Measurements from ENCODE around the gene BDH1. TPM values are rescaled to one million over a fixed set of nuclear protein-coding genes. Genes with fewer than 3 reads are reported as not detected.
A peak's percentile ranks its signal among the peaks of the same experiment; 100 is the strongest.
"Not testable (repeated sequence)": the region's sequence is repeated elsewhere in the genome, so short reads cannot be mapped to it uniquely, and the experiment has no call there.

The BDH1 gene
- polyA plus RNA-seq, 1 of the 3 experiments (the other 2 are of a cell fraction): 19.8 TPM

GRCh38 chr3:197518881-197519421 lies 36.8 kb downstream of the BDH1 start:
- 94% methylated on average over 6 of the region's 6 CpGs for WGBS (ENCODE audit: low lambda C conversion rate)
- ChIA-PET CTCF (interaction anchor here (0.6 to 1.3 kb wide), 2 partner anchors 9 to 22 kb away, joined by 4 to 12 read pairs; no protein-coding TSS in a partner anchor), POLR2A (no interaction called here)
- no peak for DNase-seq
- Histone ChIP-seq H4K20me1 (ENCODE audit: insufficient read depth) (no peaks in the 10 kb centered on the region), H3K4me3 (ENCODE audit: low read depth in 2 of 2, low read length in 1 of 2) (no peak overlapping the region), H2AFZ (ENCODE audit: low read depth) (no peak overlapping the region), H3K27me3 (ENCODE audit: insufficient read depth) (no peaks in the 10 kb centered on the region), H3F3A (replicated peaks; ENCODE audit: insufficient read depth) (peaks cover 4% of the 10 kb centered on the region), H3K9me3 (no peaks in the 10 kb centered on the region), H3K9me2 (no peaks in the 10 kb centered on the region), H3K4me1 (ENCODE audit: control insufficient read depth in 1 of 2, insufficient read depth in 2 of 2, low read depth in 1 of 2, low read length in 1 of 2) (peaks cover 13 to 42% of the 10 kb centered on the region in 2 experiments; a peak in 3 of 4 replicates), H3K36me3 (replicated peaks in 1 of 2; ENCODE audit: control insufficient read depth in 1 of 2, insufficient read depth in 2 of 2, low read length in 1 of 2) (no peaks in the 10 kb centered on the region), H3K4me2 (no peak overlapping the region), H3K79me2 (ENCODE audit: insufficient read depth) (no peaks in the 10 kb centered on the region), H3K27ac (ENCODE audit: low read depth in 2 of 2, low read length in 1 of 2) (peak overlapping the region in 1 of 2 experiments; percentile 1; a peak in 1 of 4 replicates), H3K9ac (no peak overlapping the region)
- TF ChIP-seq GABPA (IDR thresholded peaks at IDR 0.05; ENCODE audit: low read depth): no peak
- TF ChIP-seq MEF2A (IDR thresholded peaks at IDR 0.05; ENCODE audit: borderline replicate concordance, low read depth): no peak
- no peak for TF ChIP-seq NFIC (IDR thresholded peaks at IDR 0.05; ENCODE audit: borderline replicate concordance)
- TF ChIP-seq RAD21 (IDR thresholded peaks at IDR 0.05; ENCODE audit: low read length): no peak
- TF ChIP-seq IRF3 (IDR thresholded peaks at IDR 0.05; ENCODE audit: low read depth, low read length): no peak

- CTCF ChIA-PET; H3K9ac ChIP-seq; H4K20me1 ChIP-seq (ENCODE audit: insufficient read depth); H3K79me2 ChIP-seq (ENCODE audit: insufficient read depth); H3K27ac ChIP-seq (ENCODE audit: low read depth in 2 of 2, low read length in 1 of 2); DNase-seq; H3K27me3 ChIP-seq (ENCODE audit: insufficient read depth); H2AFZ ChIP-seq (ENCODE audit: low read depth); H3K4me2 ChIP-seq; H3K36me3 ChIP-seq (replicated peaks in 1 of 2; ENCODE audit: control insufficient read depth in 1 of 2, insufficient read depth in 2 of 2, low read length in 1 of 2); POLR2A ChIA-PET; H3K9me2 ChIP-seq; H3K9me3 ChIP-seq; H3K4me3 ChIP-seq (ENCODE audit: low read depth in 2 of 2, low read length in 1 of 2); H3F3A ChIP-seq (replicated peaks; ENCODE audit: insufficient read depth): not testable (repeated sequence)
- WGBS (ENCODE audit: low lambda C conversion rate): 82% methylated on average over 10 of the region's 10 CpGs
- peaks cover 13 to 37% of the 10 kb centered on the region in 2 experiments; a peak in 3 of 4 replicates for H3K4me1 ChIP-seq (ENCODE audit: control insufficient read depth in 1 of 2, insufficient read depth in 2 of 2, low read depth in 1 of 2, low read length in 1 of 2)
Observed at GRCh38 chr3:197517922-197518683, 37.7 kb downstream of the BDH1 start.

GRCh38 chr3:197516890-197517606 lies 38.7 kb downstream of the BDH1 start:
- peak overlapping the region; percentile 54 for H3K4me2 ChIP-seq
- POLR2A ChIA-PET; H3F3A ChIP-seq (replicated peaks; ENCODE audit: insufficient read depth); DNase-seq; H2AFZ ChIP-seq (ENCODE audit: low read depth); H3K9ac ChIP-seq; H3K79me2 ChIP-seq (ENCODE audit: insufficient read depth); CTCF ChIA-PET; H4K20me1 ChIP-seq (ENCODE audit: insufficient read depth); H3K27me3 ChIP-seq (ENCODE audit: insufficient read depth); H3K9me3 ChIP-seq; H3K9me2 ChIP-seq; H3K4me3 ChIP-seq (ENCODE audit: low read depth in 2 of 2, low read length in 1 of 2); H3K36me3 ChIP-seq (replicated peaks in 1 of 2; ENCODE audit: control insufficient read depth in 1 of 2, insufficient read depth in 2 of 2, low read length in 1 of 2): not testable (repeated sequence)
- peaks cover 13 to 28% of the 10 kb centered on the region in 2 experiments; a peak in 3 of 4 replicates for H3K4me1 ChIP-seq (ENCODE audit: control insufficient read depth in 1 of 2, insufficient read depth in 2 of 2, low read depth in 1 of 2, low read length in 1 of 2)
- 49% methylated on average over 12 of the region's 12 CpGs for WGBS (ENCODE audit: low lambda C conversion rate)
- H3K27ac ChIP-seq (ENCODE audit: low read depth in 2 of 2, low read length in 1 of 2): peak overlapping the region in 1 of 2 experiments; percentile 58; a peak in 2 of 4 replicates

All from SK-N-SH (cell line).